ENCODE data around the gene IFITM5.
A peak's percentile ranks its signal among the peaks of the same experiment; 100 is the strongest.

Gene IFITM5

DNA sequence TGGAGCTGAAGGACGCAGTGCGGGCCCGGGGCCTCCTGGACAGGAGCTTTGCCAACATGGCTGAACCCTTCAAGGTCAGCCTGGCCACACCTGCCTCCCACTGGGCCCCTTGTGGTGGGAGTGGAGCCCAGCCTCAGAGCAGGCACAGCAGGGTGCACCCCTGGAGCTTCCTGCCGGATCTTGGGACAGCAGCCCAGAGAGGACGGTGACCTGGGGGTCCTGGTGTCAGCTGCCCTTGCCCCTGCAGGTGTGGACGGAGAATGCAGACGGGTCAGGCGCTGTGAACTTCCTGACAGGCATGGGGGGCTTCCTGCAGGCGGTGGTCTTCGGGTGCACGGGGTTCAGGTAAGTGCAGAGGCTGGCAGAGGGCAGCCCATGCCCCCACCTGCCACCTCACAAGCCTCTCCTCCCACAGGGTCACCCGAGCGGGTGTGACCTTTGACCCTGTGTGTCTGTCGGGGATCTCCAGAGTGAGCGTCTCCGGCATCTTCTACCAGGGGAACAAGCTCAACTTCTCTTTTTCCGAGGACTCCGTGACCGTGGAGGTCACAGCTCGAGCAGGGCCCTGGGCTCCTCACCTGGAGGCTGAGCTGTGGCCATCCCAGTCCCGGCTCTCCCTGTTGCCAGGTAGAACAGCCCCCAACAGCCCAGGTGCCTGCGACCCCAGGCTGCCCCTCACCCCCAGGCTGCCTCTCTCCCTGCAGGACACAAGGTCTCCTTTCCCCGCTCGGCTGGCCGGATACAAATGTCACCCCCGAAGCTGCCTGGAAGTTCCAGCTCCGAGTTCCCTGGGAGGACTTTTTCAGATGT, 5.3 kb downstream of the IFITM5 start:
- DNase-seq: no peak

DNA sequence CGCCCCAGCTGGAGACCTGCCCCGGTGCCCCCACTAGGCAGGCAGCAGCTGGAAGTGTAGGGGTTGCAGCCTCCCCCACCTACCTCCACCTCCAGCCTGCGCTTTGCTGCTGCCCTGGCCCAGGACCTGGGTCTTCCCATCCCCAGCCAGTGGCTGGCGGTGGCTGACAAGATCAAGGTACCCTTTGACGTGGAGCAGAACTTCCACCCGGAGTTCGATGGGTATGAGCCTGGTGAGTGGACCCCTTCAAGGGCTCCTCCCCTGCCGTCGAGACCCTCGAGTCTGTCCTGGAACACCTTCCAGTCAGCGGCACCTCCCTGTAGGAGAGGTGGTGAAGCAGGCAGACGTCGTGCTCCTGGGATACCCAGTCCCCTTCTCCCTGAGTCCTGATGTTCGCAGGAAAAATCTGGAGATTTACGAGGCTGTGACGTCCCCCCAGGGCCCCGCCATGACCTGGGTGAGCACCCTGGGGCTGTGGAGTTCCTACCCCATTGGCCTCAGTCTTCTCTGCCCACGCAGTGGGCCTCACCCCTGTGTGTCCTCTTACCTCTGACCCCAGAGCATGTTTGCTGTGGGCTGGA, 6.0 kb downstream of the IFITM5 start:
- DNase-seq: no peak

DNA sequence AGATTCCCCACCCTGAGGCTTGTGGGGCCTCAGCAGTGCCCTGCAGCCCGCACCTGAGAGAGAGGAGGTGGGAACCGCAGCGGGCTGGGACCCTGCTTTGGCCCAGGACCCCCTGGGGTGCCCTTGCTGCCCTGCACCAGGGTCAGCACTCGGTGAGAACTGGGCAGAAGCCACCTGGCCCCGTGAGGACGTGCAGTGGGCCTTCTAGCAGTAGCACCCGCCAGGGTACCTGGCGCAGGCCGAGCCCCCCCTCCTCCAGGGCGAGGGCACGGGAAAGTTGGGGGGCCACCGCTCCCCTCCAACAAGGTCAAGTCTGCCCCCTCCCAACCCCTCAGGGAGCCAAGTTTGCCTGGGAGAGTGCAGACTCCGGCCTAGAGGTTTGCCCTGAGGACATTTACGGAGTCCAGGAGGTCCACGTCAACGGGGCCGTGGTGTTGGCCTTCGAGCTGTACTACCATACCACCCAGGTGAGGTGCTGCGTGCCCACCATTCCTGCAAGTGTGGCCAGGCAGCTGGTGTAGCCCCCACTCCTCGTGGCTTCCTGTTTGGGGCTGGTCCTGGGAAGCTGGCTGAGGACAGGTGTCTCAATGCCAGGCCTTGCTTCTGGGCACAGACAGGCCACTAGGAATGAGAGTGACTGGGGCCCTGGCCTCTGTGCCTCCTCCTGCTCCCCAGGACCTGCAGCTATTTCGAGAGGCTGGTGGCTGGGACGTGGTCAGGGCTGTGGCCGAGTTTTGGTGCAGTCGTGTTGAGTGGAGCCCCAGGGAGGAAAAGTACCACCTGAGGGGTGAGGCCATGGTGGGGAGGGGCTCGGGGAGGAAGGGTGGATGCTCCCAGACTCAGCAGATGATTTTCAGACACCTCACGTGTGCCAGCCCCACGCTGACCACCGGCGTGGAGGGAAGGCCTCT, 6.9 kb downstream of the IFITM5 start:
- DNase-seq: no peak

DNA sequence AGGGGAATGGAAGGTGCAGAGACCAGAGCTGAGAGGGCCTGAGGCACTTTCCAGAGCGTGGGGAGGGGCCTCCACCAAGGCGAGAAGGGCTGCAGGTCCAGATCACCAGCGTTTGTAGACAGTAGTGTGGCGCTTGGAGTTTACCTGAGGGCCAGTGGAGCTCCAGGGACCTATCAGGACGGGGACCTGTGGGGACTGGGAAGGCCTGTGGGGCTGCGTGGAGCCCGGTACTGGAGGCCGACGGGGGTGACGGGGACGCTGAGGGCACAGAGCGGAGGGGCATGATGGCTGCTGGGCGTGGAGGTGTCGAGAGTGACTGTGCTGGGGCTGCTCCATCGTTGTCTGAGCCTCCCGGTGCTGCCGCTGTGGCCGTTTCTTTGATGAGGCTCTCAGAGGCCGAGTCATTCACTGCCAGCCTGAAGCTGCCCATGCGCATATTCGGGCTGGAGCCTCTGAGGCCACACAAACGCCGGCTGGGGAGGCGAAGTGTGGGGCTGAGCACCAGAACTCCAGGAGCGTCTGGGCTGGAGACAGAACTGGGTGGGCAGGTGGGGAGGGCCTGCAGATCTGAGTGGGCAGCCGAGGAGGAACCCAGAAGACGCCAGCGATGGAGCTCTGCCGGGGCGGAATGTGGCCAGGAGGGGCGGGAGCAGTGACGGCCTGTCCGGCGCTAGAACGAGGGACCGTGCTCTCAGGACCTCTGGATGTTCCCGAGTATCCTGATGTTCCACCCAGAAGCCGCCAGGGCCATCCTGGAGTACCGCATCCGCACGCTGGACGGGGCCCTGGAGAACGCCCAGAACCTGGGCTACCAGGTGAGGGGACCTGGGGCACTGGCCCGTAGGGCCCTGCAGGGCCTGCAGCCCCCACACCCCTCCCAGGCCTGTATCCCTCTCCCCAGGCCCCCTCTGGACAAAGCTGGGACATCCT, 7.8 kb downstream of the IFITM5 start:
- DNase-seq: no peak

DNA sequence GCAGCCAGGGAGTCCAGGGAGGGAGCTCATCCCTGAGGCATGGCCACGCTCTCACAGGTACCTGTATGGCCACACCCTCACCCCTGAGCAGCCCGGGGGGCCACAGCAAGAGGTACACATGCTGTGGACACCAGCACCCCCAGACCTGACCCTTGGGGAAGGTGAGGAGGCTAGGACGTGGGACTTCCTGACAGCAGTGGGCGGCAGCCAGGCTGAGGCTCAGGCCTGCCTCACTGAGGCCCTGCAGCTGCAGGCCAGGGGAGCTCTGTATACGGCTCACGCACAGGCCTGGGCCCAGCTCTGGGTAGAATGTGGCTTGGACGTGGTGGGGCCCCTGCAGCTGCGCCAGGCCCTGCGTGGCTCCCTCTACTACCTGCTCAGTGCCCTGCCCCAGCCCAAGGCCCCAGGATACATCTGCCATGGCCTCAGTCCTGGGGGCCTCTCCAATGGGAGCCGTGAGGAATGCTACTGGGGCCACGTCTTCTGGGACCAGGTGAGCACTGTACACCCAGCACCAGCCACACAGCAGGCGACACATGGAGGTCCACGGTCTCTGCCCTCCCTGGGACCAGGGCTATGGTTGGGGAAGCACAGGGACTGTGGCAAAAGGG, 8.6 kb downstream of the IFITM5 start:
- no peak for DNase-seq

DNA sequence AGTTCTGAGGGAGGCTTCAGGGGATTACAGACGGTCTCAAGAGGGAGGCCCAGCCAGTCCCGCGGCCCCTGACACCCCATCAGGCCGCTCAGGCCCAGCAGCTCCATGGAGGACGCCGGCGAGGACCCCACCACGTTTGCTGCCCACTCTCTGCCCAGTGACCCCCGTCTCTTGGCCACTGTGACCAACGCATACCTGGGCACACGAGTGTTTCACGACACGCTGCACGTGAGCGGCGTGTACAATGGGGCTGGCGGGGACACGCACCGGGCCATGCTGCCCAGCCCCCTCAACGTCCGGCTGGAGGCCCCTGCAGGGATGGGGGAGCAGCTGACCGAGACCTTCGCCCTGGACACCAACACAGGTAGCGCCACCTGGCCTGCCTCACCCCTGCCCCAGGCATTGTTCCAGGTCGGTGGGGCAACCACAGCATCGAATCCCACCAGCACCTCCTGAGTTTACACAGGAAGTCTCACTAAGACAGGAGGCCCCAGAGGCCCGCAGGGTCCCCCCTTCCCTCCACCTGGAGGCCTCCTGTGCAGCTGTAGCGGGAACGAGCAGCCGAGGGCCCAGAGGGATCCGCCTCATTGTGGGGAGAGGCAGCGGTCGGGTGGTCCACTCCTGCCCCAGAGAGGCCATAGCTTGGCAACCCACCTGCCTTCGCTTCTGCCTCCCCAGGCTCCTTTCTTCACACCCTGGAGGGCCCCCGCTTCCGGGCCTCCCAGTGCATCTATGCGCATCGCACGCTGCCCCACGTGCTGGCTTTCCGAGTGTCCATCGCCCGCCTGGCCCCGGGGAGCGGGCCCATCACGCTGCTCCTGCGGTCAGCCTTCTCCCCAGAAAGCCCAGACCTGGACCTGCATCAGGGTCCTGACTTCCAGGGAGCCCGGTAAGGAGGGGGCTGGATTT, 9.4 kb downstream of the IFITM5 start:
- no peak for DNase-seq

DNA sequence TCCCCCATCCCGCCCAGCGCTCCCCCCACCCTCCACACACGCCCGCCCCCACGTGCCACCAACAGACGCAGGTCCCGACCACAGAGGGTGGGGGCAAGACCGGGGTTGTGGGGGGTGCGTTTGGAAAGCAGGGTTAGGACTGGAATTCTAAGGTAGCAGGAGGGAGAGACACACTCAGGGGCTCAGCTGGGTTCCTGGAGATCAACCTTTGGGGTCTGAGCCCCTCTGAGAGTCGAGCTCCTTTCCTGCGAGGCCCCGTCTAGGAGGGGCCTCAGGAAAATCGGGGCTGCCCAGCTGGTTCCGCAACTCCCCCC, 10.0 kb downstream of the IFITM5 start:
- DNase-seq: no peak

DNA sequence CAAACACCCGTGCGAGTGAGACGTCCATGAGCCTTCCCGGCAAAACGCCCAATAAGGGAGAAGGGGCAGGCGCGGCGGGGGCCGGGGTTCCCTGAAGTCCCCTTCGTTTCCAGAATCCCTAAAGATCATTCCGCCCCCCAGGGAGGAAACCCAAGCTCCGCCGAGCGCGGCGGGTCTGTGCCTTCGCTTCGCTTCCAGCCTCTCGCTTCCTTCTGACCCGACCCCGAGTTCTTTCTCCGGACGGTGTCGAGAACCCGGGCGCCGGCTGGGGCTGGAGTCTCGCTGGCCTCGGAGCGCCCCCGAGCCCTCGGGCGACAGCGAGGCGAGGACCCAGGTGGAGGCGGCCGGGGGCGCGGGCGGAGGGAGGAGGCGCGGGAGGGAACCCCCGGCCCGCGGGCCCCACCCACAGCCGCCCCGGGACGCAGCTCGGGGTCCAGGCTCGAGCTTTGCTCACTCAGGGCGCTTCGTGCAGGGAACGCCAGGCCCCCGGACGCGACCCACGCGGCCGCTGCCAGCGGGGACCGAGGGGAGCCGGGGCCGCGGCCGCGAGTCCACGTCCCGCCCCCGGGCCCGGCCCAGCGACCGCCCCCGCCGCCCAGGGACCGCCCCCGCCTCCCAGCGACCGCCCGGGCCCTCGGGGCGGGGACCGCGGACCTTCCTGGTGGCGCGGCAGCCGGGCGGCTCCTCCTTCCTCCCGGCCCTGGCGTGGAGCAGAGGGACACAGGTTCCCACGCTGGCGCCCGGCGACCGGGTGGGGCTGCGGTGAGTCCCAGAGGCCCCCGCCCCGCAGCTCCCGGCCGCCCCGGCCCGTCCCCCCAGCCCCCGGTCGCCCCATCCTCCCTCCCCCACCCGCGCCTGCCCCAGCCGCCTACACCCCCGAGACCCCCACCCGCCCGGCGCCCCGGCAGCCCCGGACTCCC, 10.6 kb downstream of the IFITM5 start, which contains the start of gene PGGHG:
TSS of gene PGGHG (plus strand) at position 649 of the 920 bp plus-strand sequence. CDS start 691 bp downstream, outside the sequence.
- peak; percentile 66 for DNase-seq

DNA sequence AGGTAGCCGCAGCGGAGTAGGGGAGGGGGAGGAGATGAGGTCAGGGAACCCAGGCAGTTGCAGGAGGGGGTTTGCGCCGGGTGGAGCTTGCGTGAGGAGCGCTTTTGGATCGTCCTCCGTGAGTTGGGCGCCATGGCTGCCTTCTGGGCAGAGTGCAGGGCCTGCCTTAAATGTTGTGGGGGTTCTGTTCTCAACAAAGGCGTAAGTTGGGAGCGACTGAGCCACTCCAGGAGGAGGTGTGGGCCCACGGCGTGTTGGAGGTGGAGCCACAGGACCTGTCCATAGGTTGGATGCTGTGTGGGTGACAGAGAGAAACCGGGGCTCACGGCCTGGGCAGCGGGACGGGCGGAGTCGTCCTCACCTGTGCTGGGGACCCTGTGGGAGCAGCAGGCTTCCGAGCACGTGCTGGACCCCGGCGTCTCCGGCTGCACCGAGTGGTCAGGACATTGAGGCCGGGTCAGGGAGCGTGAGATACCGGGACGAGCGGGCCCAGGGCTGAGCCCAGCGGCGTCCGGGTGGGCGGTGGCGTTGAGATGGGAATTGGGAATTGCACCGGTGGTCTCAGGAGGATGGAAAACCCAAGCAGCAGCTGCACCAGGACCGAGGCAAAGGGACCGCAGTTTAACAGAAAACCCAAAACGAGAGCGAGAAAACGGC, 11.4 kb downstream of the IFITM5 start:
- DNase-seq: peak; percentile 69

DNA sequence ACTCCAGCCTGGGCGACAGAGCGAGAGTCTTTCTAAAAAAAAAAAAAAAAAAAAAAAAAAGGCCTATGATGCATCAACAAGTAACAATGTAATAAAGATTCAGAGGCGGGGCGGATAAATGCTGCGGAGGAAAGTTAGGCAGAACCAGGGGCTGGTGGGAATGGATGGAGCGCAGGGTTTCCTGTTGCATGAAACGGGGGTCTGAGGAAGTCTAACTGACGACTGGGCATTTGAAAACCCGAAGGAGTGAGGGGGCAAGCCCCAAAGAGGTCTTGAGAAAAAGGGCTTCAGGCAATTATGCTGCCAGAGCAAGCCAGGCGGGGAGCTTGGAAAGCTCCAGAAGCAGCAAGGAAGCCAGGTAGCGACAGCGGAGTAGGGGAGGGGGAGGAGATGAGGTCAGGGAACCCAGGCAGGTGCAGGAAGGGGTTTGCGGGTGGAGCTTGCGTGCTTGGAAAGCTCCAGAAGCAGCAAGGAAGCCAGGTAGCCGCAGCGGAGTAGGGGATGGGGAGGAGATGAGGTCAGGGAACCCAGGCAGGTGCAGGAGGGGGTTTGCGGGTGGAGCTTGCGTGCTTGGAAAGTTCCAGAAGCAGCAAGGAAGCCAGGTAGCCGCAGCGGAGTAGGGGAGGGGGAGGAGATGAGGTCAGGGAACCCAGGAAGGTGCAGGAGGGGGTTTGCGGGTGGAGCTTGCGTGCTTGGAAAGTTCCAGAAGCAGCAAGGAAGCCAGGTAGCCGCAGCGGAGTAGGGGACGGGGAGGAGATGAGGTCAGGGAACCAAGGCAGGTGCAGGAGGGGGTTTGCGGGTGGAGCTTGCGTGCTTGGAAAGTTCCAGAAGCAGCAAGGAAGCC, 12.1 kb downstream of the IFITM5 start:
- DNase-seq: peak; percentile 81

DNA sequence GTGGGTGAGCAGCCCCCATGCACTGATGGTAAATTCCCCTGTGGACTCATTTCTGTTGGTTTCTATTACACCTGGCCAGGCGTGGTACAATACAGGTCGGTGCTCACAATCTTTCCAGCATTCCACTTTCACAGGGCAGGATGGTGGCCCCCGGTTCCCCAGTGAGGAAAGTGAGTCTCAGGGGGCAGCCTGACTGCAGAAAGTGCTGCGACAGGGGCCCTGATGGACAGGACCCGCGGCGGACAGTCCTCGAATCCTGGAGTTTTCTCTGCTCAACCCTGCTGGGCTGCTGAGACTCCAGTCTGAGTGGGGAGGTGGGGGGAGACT, 13.5 kb downstream of the IFITM5 start:
- DNase-seq: no peak

DNA sequence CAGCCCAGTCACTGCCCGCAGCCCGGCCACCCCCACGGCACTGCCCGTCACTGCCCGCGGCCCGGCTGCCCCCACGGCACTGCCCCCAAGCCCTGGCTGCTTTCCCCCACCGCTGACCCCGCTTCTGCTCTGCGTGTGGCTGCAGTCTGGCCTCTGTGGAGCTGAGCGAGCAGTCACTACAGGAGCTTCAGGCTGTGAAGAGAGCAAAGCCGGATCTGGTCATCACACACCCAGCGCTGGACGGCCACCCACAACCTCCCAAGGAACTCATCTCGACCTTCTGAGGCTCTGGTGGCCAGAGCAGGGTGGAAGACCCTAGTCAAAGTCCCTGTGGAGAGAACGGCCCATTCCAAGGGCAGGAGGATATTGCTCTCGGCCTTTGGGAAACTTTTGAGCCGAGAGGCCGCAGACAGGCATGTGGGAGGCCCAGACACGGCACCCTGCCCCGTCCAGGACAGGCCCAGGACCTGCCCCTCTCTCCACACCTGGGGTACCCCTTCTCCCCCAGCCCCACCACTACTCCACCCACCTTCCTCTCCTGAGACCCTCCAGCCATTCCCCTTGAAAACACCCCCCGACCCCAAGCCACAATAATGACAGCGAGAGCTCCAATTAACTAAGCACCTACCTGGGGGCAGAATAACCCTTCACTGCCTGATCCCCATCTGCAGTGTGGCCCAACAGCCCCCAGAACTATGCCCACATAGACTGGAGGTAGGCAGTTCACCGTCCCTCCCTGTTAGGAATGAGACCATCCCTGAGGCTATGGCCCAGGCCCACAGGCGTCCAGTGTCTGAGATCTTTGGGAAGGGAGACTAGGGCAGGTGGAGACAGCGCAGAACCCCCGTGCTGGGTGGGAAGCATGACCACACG, 14.1 kb downstream of the IFITM5 start:
- no peak for DNase-seq

DNA sequence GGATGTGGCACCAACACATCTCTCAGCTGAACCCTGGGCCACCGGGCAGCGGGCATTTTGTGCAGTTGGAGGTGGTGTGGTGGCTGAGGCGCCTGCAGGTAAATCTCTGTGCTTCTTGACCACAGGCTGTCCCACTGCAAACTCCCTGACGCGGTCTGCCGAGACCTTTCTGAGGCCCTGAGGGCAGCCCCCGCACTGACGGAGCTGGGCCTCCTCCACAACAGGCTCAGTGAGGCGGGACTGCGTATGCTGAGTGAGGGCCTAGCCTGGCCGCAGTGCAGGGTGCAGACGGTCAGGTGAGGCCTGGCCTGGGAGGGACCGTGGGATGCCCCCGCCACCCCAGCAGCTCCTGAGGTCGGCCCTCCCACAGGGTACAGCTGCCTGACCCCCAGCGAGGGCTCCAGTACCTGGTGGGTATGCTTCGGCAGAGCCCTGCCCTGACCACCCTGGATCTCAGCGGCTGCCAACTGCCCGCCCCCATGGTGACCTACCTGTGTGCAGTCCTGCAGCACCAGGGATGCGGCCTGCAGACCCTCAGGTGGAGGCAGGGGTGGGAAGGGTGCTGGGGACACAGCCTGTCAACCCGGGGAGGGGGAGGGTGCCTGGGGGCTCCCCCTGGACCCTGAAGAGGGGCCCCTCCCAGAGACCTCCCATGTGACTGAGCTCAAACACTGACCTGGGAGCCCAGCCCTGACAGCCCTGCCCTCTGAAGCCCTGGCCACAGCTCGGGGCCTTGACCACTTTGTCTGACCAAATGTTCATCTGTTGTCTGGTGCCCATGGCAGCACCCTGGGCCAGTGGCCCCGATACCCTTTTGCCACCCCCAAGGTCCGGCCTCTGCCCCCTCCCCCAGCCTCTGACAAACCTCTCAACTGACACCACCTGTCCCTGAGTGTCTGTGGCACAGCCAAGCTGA, 15.0 kb downstream of the IFITM5 start:
- no peak for DNase-seq

DNA sequence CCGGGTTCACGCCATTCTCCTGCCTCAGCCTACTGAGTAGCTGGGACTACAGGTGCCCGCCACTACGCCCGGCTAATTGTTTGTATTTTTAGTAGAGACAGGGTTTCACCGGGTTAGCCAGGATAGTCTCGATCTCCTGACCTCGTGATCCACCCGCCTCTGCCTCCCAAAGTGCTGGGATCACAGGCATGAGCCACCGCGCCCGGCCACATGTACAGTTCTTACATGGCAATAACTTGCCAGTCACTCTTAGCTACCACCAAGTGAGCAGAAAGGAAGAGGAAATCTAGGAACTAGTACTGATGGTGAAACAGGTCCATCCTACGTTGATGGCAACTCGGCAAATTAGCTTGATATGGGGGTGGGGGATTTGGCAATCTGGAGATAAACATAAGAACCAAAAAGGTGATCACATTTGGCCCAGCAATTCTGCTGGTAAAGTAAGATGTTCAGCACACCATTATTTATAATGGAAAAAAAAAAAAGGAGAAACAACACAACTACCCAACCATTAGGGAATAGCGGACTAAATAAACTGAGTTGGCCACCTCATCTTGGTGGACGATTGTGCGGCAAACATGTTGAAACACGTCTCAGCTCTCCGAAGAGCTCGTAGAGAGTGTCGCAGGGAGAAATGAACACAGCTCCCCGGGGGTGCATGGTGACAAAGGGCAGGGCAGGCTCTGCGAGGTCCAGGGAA, 15.8 kb downstream of the IFITM5 start:
- DNase-seq: no peak

DNA sequence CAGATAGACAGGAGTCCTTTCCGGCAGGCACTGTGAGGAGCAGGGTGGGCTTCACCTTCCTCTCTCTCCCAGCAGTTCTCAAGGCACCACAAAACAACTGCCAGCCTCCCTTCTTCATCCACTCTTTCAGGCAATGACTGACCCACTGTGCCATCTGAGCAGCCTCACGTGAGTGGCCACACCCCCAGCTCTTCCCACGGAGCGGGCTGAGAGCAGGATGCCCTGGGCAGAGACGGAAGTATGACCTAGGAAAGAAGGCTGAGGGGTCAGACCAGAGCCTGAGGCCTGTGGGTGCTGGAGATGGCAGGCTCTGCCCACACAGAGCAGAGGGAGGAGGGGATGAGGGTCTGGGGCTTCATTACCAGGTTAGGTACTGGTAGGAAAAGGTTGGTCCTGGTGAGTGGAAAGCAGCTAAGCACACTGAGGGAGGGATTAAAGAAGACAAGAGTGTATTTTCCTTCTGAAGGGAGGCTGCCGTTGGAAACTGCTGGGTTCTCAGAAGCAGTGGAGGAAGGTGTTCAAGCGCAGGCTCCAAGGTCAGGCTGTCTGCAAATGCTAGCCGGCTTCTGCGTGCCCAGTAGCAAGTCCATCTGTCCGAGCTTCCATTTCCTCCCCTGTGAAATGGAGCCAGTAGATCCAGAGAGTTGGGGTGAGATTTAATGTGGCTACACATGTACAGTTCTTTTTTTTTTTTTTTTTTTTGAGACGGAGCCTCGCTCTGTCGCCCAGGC, 16.5 kb downstream of the IFITM5 start:
- DNase-seq: no peak

All from CD4-positive, alpha-beta T cell treated with Interleukin-21 for 1 hour (primary cell).